ENCODE data around the gene XYLB.

DNA sequence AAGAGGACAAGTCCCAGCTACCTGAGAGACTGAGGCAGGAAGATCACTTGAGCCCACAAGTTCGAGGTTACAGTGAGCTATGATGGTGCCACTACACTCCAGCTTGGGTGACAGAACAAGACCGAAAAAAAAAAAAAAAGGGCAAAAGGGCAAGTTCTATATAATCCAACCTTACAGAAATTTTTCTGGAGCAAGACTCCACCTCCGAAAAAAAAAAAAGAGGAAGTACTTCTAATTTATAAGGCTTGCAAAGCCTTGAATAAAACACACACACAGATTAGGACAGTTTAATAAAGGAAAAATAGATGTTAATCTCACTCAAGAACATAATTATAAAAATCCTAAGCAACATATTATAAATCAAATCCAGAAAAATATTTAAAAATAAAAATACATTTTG, 14.4 kb upstream of the XYLB start:
- TF ChIP-seq KAT7 (CRISPR knock-in tag; IDR thresholded peaks at IDR 0.05; ENCODE audit: borderline replicate concordance) (no peak), SMAD4 (CRISPR knock-in tag; IDR thresholded peaks at IDR 0.05) (no peak), FOXJ3 (CRISPR knock-in tag; IDR thresholded peaks at IDR 0.05; ENCODE audit: borderline replicate concordance) (no peak), NFYB (CRISPR knock-in tag; conservative IDR thresholded peaks at IDR 0.05; ENCODE audit: low read depth) (no peak), SP1 (CRISPR knock-in tag; conservative IDR thresholded peaks at IDR 0.05) (no peak), ZBTB21 (CRISPR knock-in tag; IDR thresholded peaks at IDR 0.05; ENCODE audit: borderline replicate concordance) (no peak)
- TF ChIP-seq, protein P1, sequence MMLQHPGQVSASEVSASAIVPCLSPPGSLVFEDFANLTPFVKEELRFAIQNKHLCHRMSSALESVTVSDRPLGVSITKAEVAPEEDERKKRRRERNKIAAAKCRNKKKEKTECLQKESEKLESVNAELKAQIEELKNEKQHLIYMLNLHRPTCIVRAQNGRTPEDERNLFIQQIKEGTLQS (CRISPR knock-in tag; conservative IDR thresholded peaks at IDR 0.05): no peak
- TF ChIP-seq, protein P2, sequence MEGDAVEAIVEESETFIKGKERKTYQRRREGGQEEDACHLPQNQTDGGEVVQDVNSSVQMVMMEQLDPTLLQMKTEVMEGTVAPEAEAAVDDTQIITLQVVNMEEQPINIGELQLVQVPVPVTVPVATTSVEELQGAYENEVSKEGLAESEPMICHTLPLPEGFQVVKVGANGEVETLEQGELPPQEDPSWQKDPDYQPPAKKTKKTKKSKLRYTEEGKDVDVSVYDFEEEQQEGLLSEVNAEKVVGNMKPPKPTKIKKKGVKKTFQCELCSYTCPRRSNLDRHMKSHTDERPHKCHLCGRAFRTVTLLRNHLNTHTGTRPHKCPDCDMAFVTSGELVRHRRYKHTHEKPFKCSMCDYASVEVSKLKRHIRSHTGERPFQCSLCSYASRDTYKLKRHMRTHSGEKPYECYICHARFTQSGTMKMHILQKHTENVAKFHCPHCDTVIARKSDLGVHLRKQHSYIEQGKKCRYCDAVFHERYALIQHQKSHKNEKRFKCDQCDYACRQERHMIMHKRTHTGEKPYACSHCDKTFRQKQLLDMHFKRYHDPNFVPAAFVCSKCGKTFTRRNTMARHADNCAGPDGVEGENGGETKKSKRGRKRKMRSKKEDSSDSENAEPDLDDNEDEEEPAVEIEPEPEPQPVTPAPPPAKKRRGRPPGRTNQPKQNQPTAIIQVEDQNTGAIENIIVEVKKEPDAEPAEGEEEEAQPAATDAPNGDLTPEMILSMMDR (IDR thresholded peaks at IDR 0.05): no peak
- TF ChIP-seq, protein P3, sequence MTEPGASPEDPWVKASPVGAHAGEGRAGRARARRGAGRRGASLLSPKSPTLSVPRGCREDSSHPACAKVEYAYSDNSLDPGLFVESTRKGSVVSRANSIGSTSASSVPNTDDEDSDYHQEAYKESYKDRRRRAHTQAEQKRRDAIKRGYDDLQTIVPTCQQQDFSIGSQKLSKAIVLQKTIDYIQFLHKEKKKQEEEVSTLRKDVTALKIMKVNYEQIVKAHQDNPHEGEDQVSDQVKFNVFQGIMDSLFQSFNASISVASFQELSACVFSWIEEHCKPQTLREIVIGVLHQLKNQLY (CRISPR knock-in tag; IDR thresholded peaks at IDR 0.05): no peak
